GM21447 (cell line): ENCODE measurements around the gene SLC5A11.
"Not testable (repeated sequence)": the region's sequence is repeated elsewhere in the genome, so short reads cannot be mapped to it uniquely, and the experiment has no call there.

Source experiments
- ATAC-seq: cut with Tn5 transposase; IDR thresholded peaks from one replicate; pipeline ENCODE4 v1.9.1; 2021; ENCODE audit not compliant: unreplicated experiment

Gene SLC5A11

DNA sequence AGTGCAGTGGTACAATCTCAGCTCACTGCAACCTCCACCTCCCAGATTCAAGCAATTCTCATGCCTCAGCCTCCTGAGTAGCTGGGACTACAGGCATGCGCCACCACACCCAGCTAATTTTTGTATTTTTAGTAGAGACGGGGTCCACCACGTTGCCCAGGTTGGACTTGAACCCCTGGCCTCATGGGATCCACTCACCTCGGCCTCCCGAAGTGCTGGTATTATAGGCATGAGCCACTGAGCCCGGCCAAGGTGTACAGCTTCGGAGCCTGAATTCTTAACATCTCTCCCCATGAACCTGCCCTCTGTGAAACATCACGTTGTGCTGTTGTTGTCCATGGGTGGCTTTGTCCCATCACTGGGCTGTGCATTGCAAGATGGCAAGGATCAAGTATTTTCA, 11.1 kb downstream of the SLC5A11 start:
- ATAC-seq, result not testable (repeated sequence)

DNA sequence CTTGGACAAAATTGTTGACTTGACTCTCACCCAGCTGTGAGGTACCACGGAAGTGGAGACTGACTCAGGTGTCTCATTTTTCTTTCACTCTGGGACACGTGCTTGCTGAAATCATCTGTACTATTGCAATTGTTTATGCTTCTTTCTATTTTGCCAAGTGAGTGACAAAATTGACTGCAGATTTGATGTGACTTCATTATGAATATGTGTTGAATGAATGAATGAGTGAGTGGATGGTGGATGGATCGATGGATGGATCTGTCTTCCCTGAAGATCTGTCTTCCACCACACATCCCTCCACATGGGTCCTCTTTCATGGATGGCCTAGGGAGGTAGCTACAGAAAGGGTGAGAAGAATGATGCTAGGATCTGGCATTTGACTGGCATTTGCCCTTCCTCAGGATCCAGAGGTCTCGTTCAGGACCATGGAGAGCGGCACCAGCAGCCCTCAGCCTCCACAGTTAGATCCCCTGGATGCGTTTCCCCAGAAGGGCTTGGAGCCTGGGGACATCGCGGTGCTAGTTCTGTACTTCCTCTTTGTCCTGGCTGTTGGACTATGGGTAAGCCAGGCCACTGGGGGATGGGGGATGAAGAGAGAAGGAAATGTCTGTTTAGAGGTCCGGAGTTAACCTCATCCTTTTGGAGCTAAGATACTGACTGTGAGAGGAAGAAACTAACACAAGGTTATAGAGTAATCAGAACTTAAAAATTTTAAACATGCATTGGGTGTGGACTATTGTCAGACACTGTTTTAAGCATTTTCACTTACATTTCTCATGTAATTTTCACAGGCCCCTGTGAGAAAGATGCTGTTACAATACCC, 12.7 kb downstream of the SLC5A11 start:
- no peak for ATAC-seq

DNA sequence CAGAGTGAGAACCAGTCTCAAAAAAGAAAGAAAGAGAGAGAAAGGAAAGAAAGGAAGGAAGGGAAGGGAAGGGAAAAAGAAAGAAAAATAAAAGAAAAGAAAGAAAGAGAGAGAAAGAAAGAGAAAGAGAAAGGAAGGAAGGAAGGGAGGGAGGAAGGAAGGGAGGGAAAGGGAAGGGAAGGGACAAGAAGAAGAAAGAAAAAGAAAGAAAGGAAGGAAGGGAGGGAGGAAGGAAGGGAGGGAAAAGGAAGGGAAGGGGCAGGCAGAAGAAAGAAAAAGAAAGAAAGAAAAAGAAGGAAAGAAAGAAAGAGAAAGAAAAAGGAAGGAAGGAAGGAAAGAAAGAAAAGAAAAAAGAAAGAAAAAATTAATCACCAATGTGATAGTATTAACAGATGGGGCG, 15.7 kb downstream of the SLC5A11 start:
- ATAC-seq, result no peak

DNA sequence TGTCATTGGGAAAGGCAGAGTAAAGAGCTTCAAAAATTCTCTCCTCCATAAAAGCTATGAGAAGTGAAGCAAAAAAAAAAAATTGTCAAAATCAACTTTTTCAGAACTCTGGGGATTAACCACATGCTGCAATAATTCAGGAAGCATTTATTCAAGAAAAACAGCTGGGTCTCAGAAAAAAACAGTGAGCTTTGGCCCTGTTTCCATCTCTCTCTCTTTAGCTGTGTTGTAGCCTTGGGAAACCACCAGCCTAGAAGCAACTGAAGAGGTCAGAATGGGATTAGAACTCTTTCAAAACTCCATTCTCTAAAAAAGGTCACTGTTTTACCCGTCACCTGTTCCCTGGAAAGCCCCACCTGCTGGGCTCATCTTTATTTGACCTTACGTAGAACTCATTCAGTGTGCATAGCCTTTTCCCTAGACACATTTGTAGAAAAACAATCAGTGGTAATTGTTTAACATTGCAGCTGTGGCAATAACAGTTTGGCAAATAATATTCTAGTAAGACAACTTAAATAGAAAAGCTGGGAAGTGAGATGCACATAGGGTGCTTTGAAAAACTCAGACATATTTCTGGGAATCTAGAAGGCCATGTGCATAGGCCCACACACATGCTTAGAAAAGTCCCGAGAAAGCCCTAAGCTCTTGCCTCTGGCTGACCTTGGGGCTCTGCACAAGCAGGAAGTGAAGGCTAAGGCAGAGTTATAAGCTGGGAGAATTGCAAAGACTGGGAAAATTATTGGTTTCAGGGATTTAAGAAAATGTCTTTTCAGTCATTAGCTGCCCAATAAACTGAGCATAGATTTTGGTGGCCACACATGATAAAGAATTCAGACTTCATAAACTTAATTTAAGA, 18.0 kb downstream of the SLC5A11 start:
- no peak for ATAC-seq

DNA sequence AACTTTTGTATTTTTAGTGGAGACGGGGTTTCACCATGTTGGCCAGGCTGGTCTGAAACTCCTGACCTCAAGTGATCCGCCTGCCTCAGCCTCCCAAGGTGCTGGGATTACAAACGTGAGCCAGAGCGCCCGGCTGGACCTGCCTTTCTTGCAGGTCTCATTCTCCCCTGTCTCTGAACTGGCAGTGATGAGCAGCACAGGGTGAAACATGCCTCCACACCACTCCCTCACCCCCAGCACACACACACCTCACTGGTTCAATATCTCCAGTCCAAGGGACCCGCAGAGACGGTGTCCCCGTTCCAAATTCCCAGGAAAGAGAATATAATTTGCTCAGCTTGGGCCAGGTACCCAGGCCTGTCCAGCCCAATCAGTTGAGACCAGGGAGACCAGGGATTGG, 23.3 kb downstream of the SLC5A11 start:
- no peak for ATAC-seq

DNA sequence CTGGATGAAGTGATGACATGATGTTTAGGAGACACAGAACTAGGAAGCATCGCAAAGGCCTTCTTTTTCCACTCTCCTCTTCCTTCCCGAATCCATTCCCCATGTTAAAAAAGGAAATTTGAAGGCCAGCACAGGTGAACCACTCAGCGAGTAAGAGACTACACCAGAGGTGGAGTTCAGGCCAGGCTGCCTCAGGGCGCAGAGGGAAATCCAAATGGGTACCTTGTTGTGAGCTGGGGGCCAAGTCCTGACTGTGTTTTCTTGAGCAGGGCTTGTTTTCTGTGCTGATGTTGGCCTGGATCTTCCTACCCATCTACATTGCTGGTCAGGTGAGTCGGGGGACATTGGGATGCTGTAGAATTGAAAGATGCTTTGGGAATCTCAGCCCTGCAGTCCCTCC, 26.1 kb downstream of the SLC5A11 start:
- ATAC-seq, result no peak

DNA sequence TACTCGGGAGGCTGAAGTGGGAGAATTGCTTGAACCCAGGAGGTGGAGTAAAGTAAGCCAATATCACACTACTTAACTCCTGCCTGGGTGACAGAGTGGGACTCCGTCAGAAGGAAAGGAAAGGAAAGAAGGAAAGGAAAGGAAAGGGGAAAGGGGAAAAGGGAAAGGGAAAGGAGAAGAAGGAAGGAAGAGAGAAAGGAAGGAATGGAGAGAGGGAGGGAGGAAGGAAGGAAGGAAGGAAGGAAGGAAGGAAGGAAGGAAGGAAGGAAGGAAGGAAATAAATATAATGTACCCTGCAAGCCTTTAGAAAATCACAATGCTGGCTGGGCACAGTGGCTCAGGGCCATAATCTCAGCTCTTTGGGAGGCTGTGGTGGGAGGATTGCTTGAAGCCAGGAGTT, 27.3 kb downstream of the SLC5A11 start:
- ATAC-seq, result no peak

DNA sequence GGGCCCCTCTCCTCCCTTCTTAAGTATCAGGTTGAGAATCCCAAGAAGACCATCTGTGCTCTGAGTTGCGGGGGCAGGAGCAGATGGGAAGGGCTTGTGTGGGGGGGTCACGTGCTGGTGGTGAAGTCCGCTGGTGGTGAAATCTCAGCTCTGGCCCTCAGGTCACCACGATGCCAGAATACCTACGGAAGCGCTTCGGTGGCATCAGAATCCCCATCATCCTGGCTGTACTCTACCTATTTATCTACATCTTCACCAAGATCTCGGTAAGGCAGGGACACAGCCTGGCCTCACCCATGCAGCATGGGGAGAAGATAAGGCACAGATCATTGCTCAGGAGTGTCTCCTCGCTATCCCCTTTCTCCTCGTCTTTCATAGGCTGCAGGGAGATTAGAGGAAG, 29.7 kb downstream of the SLC5A11 start:
- ATAC-seq, result no peak

DNA sequence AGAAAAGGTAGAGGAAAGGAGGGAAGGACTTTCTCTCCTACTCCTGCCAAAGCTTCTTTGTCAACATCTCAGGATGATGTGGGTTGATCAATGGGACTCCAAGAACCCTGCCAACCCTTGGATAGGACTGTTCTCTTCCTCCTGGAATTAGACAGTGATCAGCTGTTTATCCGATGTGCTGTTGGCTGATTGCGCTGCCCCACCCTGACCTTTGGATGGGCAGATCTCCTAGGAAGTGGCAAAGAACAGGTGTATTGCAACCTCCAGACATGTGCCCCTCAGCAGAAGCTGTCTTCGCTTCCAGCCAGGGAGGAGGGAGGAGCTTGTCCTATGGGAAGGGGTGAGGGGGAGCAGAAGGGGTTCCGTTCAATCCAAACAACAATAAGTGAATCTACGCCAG, 30.5 kb downstream of the SLC5A11 start:
- ATAC-seq, result no peak

DNA sequence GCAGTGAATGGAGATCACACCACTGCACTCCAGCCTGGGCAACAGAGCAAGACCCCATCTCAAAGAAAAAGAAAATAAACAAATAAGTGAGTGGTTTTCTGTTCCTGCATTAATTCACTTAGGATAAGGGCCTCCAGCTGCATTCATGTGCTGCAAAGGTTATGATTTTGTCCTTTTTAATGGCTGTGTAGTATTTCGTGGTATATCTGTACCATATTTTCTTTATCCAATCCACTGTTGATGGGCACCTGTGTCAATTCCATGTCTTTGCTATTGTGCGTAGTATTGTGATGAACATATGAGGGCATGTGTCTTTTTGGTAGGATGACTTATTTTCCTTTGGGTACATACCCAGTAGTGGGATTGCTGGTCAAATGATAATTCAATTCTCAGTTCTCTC, 33.9 kb downstream of the SLC5A11 start:
- no peak for ATAC-seq

DNA sequence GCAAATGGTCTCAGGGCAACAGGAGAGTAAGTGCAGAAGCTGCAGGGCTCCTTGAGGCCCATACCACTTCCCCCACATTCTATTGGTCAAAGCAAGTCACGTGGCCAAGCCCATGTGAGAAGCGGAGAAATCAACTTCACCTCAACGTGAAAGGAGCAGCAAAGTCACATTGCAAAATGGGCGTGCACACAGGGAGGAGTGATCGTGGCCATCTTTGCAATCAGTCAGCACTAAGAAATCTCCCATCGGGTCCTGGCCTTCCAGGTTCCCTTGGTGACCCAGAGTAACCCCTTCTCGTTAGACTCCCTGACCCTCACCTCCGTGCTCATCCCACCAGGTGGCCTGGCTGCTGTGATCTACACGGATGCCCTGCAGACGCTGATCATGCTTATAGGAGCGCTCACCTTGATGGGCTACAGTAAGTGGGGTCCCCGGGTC, 38.0 kb downstream of the SLC5A11 start:
- ATAC-seq, result no peak

DNA sequence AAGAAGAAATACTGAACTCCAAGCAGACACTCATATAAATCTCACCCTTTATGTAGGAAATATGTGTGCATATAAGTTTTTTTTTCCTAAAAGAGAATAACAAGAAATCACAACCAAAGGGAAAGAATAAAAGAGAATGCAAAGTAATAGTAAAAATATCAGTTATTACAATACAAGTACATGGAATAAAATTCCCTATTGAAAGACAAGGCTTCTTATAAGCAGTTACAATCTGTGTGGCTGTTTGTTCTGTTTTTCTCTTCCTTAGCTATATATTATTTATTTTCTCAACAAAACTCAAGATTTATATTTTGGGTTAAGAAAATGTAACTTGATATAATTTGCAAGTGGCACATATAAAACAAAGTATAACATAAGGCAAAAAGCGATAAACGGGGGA, 41.7 kb downstream of the SLC5A11 start:
- ATAC-seq, result no peak

DNA sequence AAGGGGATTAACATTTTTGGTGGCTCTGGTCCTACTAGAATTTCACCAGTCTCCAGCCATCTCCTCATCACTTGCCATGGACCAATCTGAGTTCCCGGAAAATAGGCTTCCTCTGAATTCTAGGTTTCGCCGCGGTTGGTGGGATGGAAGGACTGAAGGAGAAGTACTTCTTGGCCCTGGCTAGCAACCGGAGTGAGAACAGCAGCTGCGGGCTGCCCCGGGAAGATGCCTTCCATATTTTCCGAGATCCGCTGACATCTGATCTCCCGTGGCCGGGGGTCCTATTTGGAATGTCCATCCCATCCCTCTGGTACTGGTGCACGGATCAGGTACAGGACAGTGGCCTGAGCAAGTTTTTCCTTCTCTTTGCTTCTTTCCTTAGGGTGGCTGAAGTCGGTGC, 45.0 kb downstream of the SLC5A11 start:
- ATAC-seq, result no peak

DNA sequence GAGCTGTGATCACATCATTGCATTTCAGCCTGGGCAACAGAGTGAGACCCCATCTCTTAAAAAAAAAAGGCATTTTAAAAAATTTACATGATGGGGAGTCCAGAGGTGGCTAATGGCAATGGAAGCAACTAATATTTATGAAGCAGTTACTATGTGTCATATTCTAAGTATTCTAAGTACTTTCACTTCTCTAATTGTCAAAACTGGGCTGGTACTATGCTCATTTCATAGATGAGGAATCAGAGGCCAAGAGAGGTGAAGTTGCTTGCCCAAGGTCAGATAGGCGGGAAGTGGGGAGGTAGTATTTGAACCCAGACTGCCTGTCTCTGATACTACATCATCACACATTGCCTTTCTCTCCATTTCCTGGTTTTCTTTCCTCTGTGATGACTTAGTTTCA, 50.7 kb downstream of the SLC5A11 start:
- ATAC-seq, result no peak

DNA sequence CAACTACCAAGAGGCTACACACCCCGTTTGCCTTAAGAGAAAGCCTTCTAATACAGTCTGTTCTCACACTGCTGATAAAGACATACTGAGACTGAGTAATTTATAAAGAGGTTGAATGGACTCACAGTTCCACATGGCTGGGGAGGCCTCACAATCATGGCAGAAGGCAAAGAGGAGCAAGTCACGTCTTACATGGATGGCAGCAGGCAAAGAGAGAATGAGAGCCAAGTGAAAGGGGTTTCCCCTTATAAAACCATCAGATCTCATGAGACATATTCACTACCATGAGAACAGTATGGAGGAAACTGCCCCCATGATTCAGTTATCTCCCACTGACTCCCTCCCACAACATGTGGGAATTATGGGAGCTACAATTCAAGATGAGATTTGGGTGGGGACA, 51.8 kb downstream of the SLC5A11 start:
- not testable (repeated sequence) for ATAC-seq

DNA sequence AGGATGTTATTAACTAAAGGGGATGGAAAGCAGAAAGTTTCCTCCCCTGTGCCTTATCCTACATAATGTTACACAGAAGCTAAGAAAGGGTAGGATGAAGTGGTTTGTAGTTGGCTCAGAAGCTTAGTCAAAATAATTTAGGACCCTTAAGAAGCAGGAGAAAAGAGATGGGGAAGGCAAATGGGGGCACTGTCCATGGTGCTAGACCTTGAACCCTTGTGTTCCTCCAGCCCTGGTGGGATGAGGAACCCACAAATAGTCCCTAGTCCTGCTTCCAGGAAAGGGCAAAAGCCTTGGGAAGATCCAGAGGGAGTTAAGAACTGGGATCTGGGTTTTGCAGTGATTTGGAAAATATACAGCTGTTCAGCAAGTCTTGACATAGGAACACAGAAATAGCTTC, 54.5 kb downstream of the SLC5A11 start:
- no peak for ATAC-seq

DNA sequence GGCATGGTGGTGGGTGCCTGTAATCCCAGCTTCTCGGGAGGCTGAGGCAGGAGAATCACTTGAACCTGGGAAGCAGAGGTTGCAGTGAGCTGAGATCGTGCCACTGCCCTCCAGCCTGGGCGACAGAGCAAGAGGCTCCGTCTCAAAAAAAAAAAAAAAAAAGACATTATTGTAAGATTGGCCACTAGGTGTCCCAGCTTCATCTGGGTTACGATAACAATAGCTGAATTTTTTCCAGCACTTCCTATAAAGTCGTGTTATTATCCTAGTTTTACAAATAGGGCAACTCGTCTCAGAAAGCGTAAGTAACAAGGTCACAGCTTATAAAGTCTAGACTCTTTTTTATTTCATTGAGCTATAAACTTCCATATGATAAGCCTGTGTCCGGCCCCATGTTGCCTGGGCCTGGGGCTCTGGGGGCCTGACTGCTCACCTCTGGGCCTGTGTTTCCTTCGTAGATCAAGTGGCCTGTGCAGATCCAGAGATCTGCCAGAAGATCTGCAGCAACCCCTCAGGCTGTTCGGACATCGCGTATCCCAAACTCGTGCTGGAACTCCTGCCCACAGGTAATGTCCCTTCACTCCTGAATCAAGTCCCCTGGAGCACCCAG, 60.5 kb downstream of the SLC5A11 start:
- no peak for ATAC-seq

DNA sequence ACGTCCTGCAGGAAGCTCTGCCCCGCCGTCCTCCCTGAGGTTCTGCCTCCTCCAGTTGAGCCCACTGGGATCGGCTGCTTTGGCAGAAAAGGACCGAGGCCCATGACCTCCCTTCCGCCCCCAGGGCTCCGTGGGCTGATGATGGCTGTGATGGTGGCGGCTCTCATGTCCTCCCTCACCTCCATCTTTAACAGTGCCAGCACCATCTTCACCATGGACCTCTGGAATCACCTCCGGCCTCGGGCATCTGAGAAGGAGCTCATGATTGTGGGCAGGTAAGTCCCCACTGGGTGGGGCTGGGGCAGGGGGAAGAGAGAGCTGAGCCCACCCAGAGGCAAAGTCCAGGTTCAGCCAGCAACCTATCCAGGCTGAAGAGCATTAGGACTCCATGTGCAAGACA, 61.1 kb downstream of the SLC5A11 start:
- no peak for ATAC-seq

DNA sequence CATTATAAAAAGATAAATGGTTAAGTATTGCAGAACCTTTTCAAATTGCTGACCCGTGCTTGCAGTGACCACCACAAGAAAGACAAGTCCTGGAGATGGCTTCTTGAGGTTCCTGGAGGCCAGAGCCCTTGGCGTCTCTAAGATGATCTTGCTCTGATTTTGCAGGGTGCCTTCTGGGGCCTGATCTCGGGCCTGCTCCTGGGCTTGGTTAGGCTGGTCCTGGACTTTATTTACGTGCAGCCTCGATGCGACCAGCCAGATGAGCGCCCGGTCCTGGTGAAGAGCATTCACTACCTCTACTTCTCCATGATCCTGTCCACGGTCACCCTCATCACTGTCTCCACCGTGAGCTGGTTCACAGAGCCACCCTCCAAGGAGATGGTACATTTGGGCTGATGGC, 63.0 kb downstream of the SLC5A11 start:
- no peak for ATAC-seq

DNA sequence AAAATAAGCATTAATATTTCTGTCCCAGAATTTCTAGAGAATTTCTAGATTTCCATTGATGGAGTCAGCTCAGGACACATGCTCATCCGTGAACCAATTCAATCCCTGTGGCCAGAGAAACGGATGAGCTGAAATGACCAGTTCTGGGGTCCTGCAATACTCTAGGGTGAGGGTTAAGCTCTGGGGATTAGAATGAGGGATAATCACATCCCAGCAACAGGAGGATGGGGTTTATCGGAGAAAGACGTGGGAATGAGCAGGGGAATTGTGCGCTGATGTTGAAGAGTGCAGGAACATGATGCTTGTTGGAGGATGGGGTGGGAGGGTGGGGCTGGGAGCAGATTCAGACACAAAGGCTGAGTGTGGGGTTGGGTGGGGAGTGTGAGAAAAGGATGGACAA, 64.1 kb downstream of the SLC5A11 start:
- ATAC-seq, result no peak

DNA sequence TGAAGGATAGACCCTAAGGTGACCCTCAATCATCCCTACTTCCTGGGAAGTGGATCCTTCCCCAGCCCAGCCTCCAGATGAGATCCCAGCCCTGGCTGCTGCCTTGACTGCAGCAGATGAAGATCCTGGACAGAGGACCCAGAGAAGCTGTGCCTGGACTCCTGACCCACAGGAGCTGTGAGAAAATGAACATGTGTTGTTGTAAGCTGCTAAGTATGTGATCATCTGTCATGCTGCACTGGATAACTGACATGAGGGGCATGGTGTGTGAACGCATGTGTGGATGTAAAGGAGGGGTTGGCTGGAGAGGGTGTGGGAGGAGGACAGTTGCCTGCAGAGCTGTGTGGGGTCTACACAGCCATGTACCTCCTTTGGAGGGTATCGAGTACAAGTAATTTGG, 69.3 kb downstream of the SLC5A11 start:
- no peak for ATAC-seq

DNA sequence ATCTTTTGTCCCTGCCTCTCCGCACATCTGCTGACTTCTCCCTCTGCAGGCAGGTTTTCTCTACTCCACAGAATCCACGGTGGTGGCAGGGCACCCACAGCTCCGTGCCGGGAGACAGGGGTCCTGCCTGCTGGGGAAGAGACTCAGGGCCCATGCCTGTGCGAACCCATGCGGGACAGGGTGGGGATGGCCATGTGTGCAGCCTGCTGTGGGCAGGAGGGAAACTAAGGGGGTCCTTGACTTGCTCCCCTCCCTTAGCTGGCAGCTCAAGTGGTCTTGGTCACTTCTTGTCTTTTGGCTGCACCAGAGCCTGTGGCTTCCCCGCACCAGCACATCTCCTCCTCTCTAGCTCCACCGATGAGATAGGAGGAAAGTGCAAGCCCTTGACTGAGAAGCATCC, 69.8 kb downstream of the SLC5A11 start:
- no peak for ATAC-seq
